Midbrain (tissue), 1 donor: Measurements from ENCODE around the gene CD8B2.
"Not testable (repeated sequence)": the region's sequence is repeated elsewhere in the genome, so short reads cannot be mapped to it uniquely, and the experiment has no call there.

Experiments
- DNase-seq: peaks from one replicate; lab custom pipeline; 2025; lab: John Stamatoyannopoulos, UW

CD8B2 gene

DNA sequence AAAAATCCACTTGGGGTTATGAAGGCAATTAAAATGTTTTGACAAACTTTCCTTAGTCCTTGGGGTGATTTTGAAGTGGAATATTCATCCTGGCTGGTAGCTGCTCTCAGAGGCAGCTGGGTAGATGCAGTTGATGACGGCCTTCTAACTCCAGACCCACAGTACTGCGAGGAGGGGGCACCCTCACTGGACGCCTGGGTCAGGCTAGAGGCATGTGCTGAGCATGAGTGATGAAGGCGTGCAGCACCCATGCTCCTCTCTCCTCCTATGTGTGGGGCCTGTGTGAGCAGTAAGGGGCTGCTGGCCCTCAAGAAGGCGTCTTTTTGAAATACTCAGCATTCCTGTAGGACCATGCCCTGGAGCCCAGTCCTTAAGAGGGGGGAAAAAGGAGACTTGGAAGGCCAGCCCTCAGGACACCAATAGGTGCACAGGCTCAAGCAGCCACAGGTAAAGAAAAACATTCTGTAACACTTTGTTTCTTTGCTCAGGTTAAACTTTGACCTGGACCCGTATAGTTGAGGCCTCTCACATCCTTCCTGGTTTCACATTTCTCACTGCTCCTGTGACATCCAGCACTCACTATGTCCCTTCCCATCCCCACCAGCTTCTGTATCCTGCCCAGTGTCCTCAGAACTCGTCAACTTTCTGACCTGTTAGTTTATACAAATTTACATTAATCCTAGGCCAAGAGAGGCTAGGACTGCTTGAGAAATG is 64.4 kb downstream of the CD8B2 start:
- DNase-seq: no peak

DNA sequence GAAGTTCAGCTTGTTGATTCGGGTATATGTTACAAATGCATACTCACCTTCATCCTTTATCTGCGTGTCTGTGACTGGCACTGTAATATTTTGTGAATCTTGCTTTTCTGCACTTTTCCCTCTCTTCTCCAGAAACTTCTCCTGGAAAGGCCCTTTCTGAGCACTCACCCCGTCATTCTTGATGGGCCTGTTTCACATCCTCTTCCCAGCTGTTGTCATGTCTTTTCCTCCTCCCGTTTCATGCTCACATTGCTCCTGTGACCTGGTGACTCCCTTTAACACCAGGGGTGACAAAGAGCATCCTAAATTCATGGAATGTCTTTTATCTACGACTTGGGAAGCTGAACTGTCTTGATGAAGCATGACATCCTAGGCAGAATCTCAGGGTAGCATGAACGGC is 65.8 kb downstream of the CD8B2 start:
- DNase-seq: no peak

DNA sequence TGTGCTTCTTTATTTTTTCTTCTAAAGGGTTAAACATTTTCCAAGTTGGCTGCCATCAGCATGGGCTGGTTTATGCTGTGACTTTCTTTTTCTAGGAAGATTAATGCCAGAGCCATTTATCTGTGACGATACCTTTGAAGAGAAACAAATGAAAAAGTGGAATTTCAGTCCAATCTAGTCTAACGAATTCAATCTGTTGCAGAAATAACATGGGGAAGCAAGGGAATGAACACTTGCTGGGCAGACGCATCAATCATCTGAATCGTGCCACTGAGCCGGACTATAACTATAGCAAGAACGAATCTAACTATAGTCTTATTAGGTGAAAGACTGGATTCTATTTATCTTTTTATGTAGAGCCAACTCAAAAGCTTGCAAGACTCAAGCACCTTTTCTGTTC is 66.2 kb downstream of the CD8B2 start:
- DNase-seq: no peak

DNA sequence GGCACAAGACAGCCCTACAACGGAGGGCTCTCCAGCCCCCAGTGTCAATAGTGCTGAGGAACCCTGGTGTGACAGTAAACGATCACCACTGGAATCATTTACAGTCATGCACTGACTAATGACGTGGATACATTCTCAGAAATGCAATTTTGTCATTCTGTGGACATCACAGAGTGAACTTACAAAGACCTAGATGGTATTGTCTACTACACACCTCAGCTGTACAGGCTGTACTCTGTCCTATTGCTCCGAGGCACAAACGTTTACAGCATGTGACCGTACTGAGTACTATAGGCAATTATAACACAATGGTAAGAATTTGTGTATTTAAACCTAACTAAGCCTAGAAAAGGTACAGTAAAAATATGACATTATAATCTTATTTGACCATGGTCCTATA is 67.2 kb downstream of the CD8B2 start:
- DNase-seq: no peak

GRCh38 chr2:106555053-106555452 is 67.9 kb downstream of the CD8B2 start:
- DNase-seq: no peak

DNA sequence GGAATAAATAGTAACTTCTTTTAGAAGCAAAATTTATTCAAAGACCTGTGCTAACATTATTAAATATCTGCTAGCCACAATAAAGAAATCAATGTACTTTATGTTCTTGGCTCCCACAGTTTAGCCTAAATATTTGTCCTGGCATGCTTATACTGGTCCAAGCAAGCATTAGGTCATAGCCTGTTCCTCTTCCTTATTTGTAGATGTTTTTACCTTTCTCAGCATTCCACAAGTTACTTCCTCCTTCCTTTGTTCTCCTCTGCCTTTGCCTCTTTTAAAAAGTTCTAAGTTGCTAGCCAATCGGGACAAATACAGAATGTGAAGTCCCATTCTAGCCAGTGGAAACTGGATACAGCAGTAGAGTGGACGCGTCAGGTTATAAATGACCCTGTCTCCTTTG is 72.6 kb downstream of the CD8B2 start:
- not testable (repeated sequence) for DNase-seq

- no peak for DNase-seq
These were observed 73.6 kb downstream of the CD8B2 start for GRCh38 chr2:106560773-106561172.

- DNase-seq: no peak
These were observed 74.2 kb downstream of the CD8B2 start for GRCh38 chr2:106561356-106561755.

- no peak for DNase-seq
These were observed 74.6 kb downstream of the CD8B2 start for GRCh38 chr2:106561803-106562202.

DNA sequence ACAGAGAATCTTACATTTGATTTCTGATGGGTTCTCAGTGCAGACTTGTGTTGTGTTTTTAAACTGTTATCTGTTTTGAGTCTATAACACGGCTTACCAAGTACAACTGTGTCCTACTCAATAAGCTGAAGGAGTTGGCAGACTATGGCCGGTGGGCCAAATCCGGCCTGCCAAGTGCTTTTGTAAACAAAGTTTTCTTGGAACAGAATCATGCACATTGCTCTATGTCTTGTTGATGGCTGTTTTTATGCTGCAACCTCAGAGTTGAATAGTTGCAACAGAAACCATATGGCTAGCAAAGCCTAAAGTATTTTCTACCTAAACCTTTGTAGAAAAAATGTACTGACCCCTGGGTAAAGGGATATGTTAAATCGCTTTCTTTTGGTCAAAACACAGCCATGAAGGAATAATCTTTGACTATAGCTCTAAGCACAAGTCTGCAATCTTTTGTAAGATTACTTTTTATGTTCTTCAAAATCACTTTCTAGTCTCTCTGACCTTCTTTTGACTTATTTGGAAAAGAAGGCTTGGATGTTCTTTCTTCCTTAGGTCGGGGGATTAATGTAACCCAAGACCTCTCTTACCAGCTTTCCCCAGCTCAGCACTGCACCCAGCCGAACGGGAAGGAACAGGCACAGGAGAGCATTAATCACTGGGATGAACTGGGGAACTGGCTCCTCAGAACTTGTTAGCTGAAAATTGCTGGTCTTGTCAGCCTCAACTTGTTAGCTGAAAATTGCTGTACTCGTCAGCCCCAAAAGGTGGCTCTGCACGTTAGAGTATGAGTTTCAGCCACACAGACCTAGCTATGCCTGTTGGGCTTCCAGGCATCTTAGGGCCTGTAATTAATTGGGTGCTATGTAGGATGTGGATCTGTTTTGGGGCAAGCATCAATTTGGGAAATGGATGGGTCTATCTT is 75.4 kb downstream of the CD8B2 start:
- no peak for DNase-seq

DNA sequence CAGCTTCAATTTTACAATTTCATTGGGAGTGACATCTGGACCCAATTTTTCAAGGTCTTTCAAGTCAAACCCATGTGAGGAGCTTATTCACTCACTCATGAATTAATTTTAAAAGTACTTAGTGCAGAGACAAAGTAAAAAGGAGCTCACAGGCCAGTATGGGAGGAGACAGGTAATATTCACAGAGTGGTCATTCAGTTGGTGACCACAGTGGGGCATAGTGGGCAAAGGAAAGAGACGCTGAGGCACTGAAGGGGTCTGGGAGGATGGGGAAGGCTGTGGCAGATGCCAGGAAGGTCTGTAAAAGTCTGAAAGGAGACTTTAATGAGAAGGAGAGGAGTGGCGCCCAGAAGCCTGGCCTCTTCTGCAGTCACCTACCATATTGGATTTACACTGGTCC is 76.0 kb downstream of the CD8B2 start:
- DNase-seq: no peak

GRCh38 chr2:106565599-106565998 is 78.4 kb downstream of the CD8B2 start:
- DNase-seq: no peak

GRCh38 chr2:106566050-106566449 is 78.9 kb downstream of the CD8B2 start:
- DNase-seq: no peak

- not testable (repeated sequence) for DNase-seq
These were observed 79.3 kb downstream of the CD8B2 start for GRCh38 chr2:106566484-106566883.

- no peak for DNase-seq
These were observed 83.2 kb downstream of the CD8B2 start for GRCh38 chr2:106570316-106570715.
